HG02678 (cell line): ENCODE measurements around the gene ATP8B2.

Source experiments
- ATAC-seq: cut with Tn5 transposase; IDR thresholded peaks from one replicate; pipeline ENCODE4 v1.9.1; 2021; ENCODE audit warnings: mild to moderate bottlenecking, moderate library complexity; ENCODE audit not compliant: unreplicated experiment

The ATP8B2 gene

DNA sequence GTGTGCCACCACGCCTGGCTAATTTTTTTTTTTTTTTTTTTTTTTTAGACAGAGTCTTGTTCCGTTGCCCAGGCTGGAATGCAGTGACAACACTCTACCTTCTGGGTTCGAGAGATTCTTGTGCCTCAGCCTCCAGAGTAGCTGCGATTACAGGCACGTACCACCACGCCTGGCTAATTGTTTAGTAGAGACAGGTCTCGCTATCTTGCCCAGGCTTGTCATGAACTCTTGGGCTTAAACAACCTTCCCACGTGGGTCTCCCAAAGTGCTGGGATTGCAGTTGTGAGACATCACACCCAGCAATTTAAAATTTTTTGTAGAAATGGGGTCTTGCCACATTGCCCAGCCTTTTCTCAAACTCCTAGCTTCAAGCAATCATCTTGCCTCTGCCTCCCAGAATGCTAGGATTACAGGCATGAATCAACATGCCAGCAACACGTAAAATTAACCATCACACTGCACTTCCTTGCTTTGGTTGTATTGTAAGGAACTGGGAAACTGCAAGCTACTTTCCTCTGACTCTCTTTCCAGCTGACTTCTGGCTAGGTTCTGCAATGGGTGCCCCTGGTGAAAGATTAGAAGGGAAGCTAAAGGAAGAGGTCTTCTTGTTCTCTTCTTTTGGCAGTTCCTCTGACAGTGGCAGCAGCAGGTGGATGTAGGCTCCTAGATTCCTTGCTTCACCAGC is 65.9 kb downstream of the ATP8B2 start:
- ATAC-seq = no peak

DNA sequence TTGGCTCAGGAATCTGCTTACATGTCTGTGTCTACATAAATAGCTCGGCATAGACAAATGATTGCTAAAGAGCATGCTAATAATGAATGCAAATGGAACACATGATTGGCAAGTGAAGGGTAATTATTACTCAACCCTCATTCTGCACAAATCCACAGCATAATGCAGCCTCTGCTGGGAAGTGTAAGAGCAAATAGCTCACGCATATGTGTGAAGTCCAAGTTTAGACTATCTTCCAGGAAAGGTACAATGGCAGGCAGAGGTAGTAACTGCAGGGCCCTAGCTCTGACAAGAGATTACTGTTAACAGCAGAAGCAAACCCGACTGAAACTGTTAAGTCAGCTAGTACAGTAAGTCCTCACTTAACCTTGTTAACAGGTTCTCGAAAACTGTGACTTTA is 72.8 kb downstream of the ATP8B2 start:
- ATAC-seq = no peak

DNA sequence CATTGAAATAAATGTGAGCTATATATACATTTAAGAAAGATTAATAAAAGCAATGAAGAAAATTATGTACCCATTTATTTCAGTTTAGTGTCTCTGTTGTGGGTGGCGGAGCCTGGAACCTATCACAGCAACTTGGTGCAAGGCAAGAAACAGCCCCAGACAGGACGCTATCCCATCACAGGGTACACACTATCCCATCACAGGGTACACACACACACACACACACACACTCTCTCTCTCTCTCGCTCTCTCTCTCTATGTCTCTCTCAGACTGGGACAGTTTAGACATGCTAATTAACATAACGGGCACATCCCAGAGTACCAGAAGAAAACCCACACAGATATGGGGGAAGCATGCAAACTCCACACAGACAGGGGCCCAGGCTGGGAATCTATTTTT is 73.4 kb downstream of the ATP8B2 start:
- no peak for ATAC-seq

DNA sequence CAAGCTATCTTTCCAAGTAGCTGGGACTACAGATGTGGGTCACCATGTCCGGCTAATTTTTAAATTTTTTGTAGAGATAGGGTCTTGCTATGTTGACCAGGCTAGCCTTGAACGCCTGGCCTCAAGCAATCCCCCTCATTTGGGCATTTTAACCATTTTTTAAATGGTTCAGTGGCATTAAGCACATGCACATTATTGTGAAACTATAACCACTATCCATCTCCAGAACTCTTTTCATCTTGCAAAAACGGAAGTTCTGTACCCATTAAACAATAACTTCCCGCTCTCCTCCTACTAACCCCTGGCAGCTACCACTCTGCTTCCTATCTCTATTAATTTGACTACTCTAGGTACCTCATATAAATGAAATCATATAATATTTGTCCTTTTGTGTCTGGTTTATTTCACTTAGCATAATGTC is 75.1 kb downstream of the ATP8B2 start:
- ATAC-seq = no peak
